B cell (primary cell): ENCODE measurements around the gene MYO1G. TPM values are rescaled to one million over a fixed set of nuclear protein-coding genes. Genes with fewer than 3 reads are reported as not detected.

ENCODE experiments used
- ATAC-seq: fragments of 200-7000 bp; cut with Tn5 transposase; one replicate; pipeline ENCODE4 v1.10.0; 2021; ENCODE audit warnings: low read depth, mild to moderate bottlenecking, moderate number of reproducible peaks, moderate library complexity
- CTCF ChIA-PET: fragments of 350-600 bp; sonication (Branson Sonifier 250); formaldehyde crosslinking; loops from one replicate; lab custom pipeline; 2021; ENCODE audit warnings: antibody characterized with exemption, inconsistent platforms; lab: Charles Lee
- POLR2A ChIA-PET: fragments of 350-600 bp; sonication (Branson Sonifier 250); formaldehyde crosslinking; loops from one replicate; lab custom pipeline; 2021; ENCODE audit warnings: antibody characterized with exemption; lab: Charles Lee
- DNase-seq: peaks from one replicate; pipeline ENCODE4 v3.0.0; 2013
- H2AFZ ChIP-seq: 2 replicates; pipeline ENCODE4 v1.6.1; 2012; ENCODE audit warnings: mild to moderate bottlenecking, low read depth, low read length; ENCODE audit not compliant: insufficient read depth, poor library complexity, severe bottlenecking
- H3K27ac ChIP-seq, 2 donors: 1 replicate in 1 of 2; 2 replicates in 1 of 2; pipeline ENCODE4 v1.5.1; 2012 to 2013; ENCODE audit warnings: low read length in 2 of 2, mild to moderate bottlenecking in 2 of 2, moderate library complexity in 1 of 2
- H3K27me3 ChIP-seq, 4 experiments: fragments of 200-600 bp in 1 of 4; sonication (generic) in 1 of 4; replicated peaks in 1 of 4; 1 replicate in 2 of 4; 2 replicates in 2 of 4; pipeline versions ENCODE4 v1.6.1 to v1.7.0; 2013 to 2016; ENCODE audit warnings: low read length in 3 of 4, mild to moderate bottlenecking in 2 of 4, mixed read lengths in 1 of 4, moderate library complexity in 1 of 4; ENCODE audit not compliant: insufficient read depth in 4 of 4, control insufficient read depth in 3 of 4; ENCODE audit errors: control extremely low read depth in 1 of 4
- H3K36me3 ChIP-seq, 2 experiments: replicated peaks in 1 of 2; 1 replicate in 1 of 2; 2 replicates in 1 of 2; pipeline versions ENCODE4 v1.6.1 to v1.7.1; 2013; ENCODE audit warnings: low read length in 1 of 2; ENCODE audit not compliant: insufficient read depth in 2 of 2, control insufficient read depth in 1 of 2; ENCODE audit errors: control extremely low read depth in 1 of 2, extremely low read depth in 1 of 2
- H3K4me1 ChIP-seq, 2 donors: fragments of 200-600 bp in 1 of 2; sonication (generic) in 1 of 2; 1 replicate in 1 of 2; 2 replicates in 1 of 2; pipeline versions ENCODE4 v1.5.1 to v1.6.1; 2013 to 2017; ENCODE audit warnings: low read length in 2 of 2; ENCODE audit not compliant: control insufficient read depth in 2 of 2, insufficient read depth in 2 of 2
- H3K4me2 ChIP-seq: replicated peaks from 2 replicates; pipeline ENCODE3; 2012; ENCODE audit warnings: mild to moderate bottlenecking, low read depth, low read length; ENCODE audit not compliant: poor library complexity, severe bottlenecking
- H3K4me3 ChIP-seq, 5 experiments: fragments of 200-600 bp in 1 of 5; sonication (generic) in 1 of 5; 1 replicate in 3 of 5; 2 replicates in 2 of 5; pipeline versions ENCODE4 v1.5.1 to v1.7.0; 2011 to 2016; ENCODE audit warnings: low read length in 4 of 5, mild to moderate bottlenecking in 4 of 5, low read depth in 2 of 5, control low read depth in 1 of 5, moderate library complexity in 1 of 5; ENCODE audit not compliant: insufficient read depth in 1 of 5; ENCODE audit errors: control extremely low read depth in 1 of 5, extremely low read depth in 1 of 5
- H3K79me2 ChIP-seq: fragments of 200-600 bp; sonication (generic); one replicate; pipeline ENCODE4 v1.6.0; 2016; ENCODE audit warnings: low read length; ENCODE audit not compliant: control insufficient read depth, insufficient read depth
- H3K9ac ChIP-seq: fragments of 200-600 bp; sonication (generic); 2 replicates; pipeline ENCODE4 v1.6.1; 2017; ENCODE audit warnings: mild to moderate bottlenecking, low read length, moderate library complexity
- H3K9me3 ChIP-seq, 3 donors: one replicate each; pipeline versions ENCODE4 v1.6.1 to v1.7.1; 2013; ENCODE audit warnings: low read length in 2 of 3; ENCODE audit not compliant: control insufficient read depth in 2 of 3, insufficient read depth in 1 of 3; ENCODE audit errors: control extremely low read depth in 1 of 3
- H4K20me1 ChIP-seq: 2 replicates; pipeline ENCODE4 v1.6.0; 2012; ENCODE audit warnings: mild to moderate bottlenecking, low read length; ENCODE audit not compliant: insufficient read depth, control insufficient read depth, poor library complexity, severe bottlenecking
- H3K27ac Mint-ChIP-seq: one replicate; pipeline ENCODE4 v1.8.0; 2021; ENCODE audit warnings: mixed read lengths
- H3K27me3 Mint-ChIP-seq: one replicate; pipeline ENCODE4 v1.8.0; 2021; ENCODE audit warnings: mixed read lengths
- H3K4me1 Mint-ChIP-seq: one replicate; pipeline ENCODE4 v1.8.0; 2021; ENCODE audit warnings: mixed read lengths
- H3K4me3 Mint-ChIP-seq: one replicate; pipeline ENCODE4 v1.8.0; 2021; ENCODE audit warnings: mixed read lengths
- H3K9me3 Mint-ChIP-seq: one replicate; pipeline ENCODE4 v1.8.0; 2022; ENCODE audit warnings: mixed read lengths; ENCODE audit not compliant: insufficient read depth
- CTCF ChIP-seq: fragments of 200-600 bp; IDR thresholded peaks from one replicate; pipeline ENCODE4 v1.8.0; 2022; ENCODE audit warnings: antibody characterized with exemption, mild to moderate bottlenecking
- EZH2 ChIP-seq: IDR thresholded peaks from 2 replicates; pipeline ENCODE4 v1.6.1; 2012; ENCODE audit warnings: borderline replicate concordance, low read depth, mild to moderate bottlenecking, moderate library complexity, low read length; ENCODE audit not compliant: insufficient read depth, poor library complexity, severe bottlenecking
- WGBS: methylation state at CpG from one replicate; pipeline ENCODE4 v1.1.5; 2013; ENCODE audit warnings: missing lambda C conversion rate; ENCODE audit not compliant: insufficient coverage; 5-methylcytosine and 5-hydroxymethylcytosine counted together
- intact Hi-C: fragments of 100-400 bp; cut with micrococcal nuclease; formaldehyde crosslinking; loops from one replicate; pipeline ENCODE4 v1.10.0; 2022
- polyA plus RNA-seq: library from polyadenylated mRNA; depleted of rRNA; stranded (reverse); fragments of >200 nt; gene quantifications from 2 replicates; pipeline ENCODE4 v1.2.3, GENCODE V29; 2012
- total RNA-seq, 2 donors: library from RNA; stranded (reverse); fragments of 120-200 nt in 1 of 2; gene quantifications; 1 replicate in 1 of 2; 2 replicates in 1 of 2; pipeline versions ENCODE4 v1.2.3 to v1.2.4, GENCODE V29; 2013 to 2022

Gene MYO1G
- total and polyA plus RNA-seq, 2 donors (not counting 1 experiment from before 2014, with no cell fraction given), result 104 to 239 TPM

GRCh38 chr7:44969701-44970522 is 8.9 kb downstream of the MYO1G start:
- H3K9me3 Mint-ChIP-seq, result no peaks in the 10 kb centered on the region
- POLR2A ChIA-PET, result interaction anchor here (0.6 kb wide), 3 partner anchors 11 to 153 kb away, joined by 3 read pairs; no protein-coding TSS in a partner anchor
- Histone ChIP-seq H3K27me3 (no peaks in the 10 kb centered on the region), H3K27ac (no peak overlapping the region), H2AFZ (no peak overlapping the region), H3K4me2 (no peak overlapping the region), H3K36me3 (peaks cover 0 to 98% of the 10 kb centered on the region in 2 experiments), H3K9me3 (no peaks in the 10 kb centered on the region), H4K20me1 (peaks cover 81% of the 10 kb centered on the region), H3K4me3 (no peak overlapping the region), H3K9ac (no peak overlapping the region), H3K79me2 (peaks cover 17% of the 10 kb centered on the region), H3K4me1 (peaks cover 5 to 12% of the 10 kb centered on the region in 2 donors)
- ATAC-seq (no peak), DNase-seq (peak; percentile 9)
- no peak overlapping the region for H3K4me3 Mint-ChIP-seq
- no peaks in the 10 kb centered on the region for H3K27me3 Mint-ChIP-seq
- no peak for TF ChIP-seq EZH2
- TF ChIP-seq CTCF, result no peak
- CTCF ChIA-PET, result interaction anchor here (0.7 to 7.5 kb wide), 2 partner anchors 8 to 166 kb away, joined by 3 to 125 read pairs; no protein-coding TSS in a partner anchor
- intact Hi-C loops, result no loop called here
- H3K4me1 Mint-ChIP-seq, result peaks cover 14% of the 10 kb centered on the region
- no peak overlapping the region for H3K27ac Mint-ChIP-seq
- WGBS, result 89% methylated on average over 19 of the region's 21 CpGs
